ENCODE data around the gene ZXDB. TPM values are rescaled to one million over a fixed set of nuclear protein-coding genes. Genes with fewer than 3 reads are reported as not detected.
"Not testable (repeated sequence)": the region's sequence is repeated elsewhere in the genome, so short reads cannot be mapped to it uniquely, and the experiment has no call there.

ZXDB gene
- polyA plus RNA-seq, 4 donors = 1.1 to 8.6 (median 2.0) TPM

DNA sequence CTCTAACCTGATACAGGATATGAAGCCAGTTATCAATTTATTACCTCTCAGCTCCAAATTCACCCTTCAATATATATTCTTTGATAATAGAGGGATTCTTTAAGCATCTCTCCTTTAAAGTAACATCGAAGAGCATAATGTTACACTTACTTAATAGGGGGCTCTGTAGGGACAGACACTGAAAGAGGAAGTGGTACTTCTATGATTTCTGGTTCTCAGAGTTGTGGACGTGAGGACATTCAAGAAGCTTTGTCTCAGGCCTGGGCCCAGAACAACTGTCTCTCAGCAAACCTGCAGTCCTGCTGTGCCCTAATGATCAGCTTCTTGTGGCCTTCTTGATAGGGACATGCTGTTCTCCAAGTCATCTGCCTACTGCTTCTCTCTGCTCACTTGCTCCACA lies 4.2 kb upstream of the ZXDB start:
- H3K4me3 ChIP-seq (ENCODE audit: low read depth in 1 of 3, low read length in 3 of 3) = no peak overlapping the region
- DNase-seq (no peak), FAIRE-seq (no peak)
- H3K4me1 ChIP-seq (ENCODE audit: control insufficient read depth in 3 of 3, insufficient read depth in 2 of 3, low read depth in 1 of 3, low read length in 2 of 3) = no peaks in the 10 kb centered on the region
- no peaks in the 10 kb centered on the region for H3K9me3 ChIP-seq (ENCODE audit: control insufficient read depth in 2 of 2, insufficient read depth in 1 of 2, low read depth in 1 of 2, low read length in 1 of 2)
- WGBS, 3 donors = 75 to 85% (median 84%) methylated on average over 2 of the region's 2 CpGs
- no peak overlapping the region for H3K27ac ChIP-seq (ENCODE audit: low read depth in 1 of 3, low read length in 2 of 3)
- H3K36me3 ChIP-seq (ENCODE audit: control insufficient read depth in 3 of 3, insufficient read depth in 2 of 3, low read depth in 1 of 3, low read length in 3 of 3) = no peaks in the 10 kb centered on the region
- no peaks in the 10 kb centered on the region for H3K27me3 ChIP-seq (ENCODE audit: control insufficient read depth in 3 of 3, insufficient read depth in 3 of 3, low read length in 3 of 3)

DNA sequence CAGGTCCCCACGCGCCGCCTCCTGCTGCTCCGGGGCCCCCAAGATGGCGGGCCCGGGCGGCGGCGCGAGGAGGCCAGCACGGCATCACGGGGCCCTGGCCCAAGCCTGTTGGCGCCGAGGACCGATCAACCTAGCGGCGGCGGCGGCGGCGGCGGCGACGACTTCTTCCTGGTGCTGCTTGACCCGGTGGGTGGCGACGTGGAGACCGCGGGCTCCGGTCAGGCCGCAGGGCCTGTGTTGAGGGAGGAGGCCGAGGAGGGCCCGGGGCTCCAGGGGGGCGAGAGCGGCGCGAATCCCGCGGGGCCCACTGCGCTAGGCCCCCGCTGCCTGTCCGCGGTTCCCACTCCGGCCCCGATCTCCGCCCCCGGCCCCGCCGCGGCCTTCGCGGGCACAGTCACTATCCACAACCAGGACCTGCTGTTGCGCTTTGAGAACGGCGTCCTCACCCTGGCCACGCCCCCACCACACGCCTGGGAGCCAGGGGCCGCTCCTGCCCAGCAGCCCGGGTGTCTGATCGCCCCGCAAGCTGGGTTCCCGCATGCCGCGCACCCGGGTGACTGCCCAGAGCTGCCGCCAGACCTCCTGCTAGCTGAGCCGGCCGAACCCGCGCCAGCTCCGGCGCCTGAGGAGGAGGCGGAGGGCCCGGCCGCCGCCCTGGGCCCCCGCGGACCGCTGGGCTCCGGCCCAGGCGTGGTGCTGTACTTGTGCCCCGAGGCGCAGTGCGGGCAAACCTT lies 516 bp downstream of the ZXDB start:
- not testable (repeated sequence) for H3K9me3 ChIP-seq (ENCODE audit: control insufficient read depth in 2 of 2, insufficient read depth in 1 of 2, low read depth in 1 of 2, low read length in 1 of 2); H3K27me3 ChIP-seq (ENCODE audit: control insufficient read depth in 3 of 3, insufficient read depth in 3 of 3, low read length in 3 of 3); FAIRE-seq; H3K4me1 ChIP-seq (ENCODE audit: control insufficient read depth in 3 of 3, insufficient read depth in 2 of 3, low read depth in 1 of 3, low read length in 2 of 3); H3K36me3 ChIP-seq (ENCODE audit: control insufficient read depth in 3 of 3, insufficient read depth in 2 of 3, low read depth in 1 of 3, low read length in 3 of 3)
- H3K27ac ChIP-seq (ENCODE audit: low read depth in 1 of 3, low read length in 2 of 3) = peak overlapping the region; percentile 66 to 90 (median 69)
- WGBS, 3 donors = 0 to 43% (median 19%) methylated on average over 19 to 75 of the region's 84 CpGs
- peak overlapping the region; percentile 30 to 44 (median 34) for H3K4me3 ChIP-seq (ENCODE audit: low read depth in 1 of 3, low read length in 3 of 3)
- peak; percentile 38 to 71 for DNase-seq

DNA sequence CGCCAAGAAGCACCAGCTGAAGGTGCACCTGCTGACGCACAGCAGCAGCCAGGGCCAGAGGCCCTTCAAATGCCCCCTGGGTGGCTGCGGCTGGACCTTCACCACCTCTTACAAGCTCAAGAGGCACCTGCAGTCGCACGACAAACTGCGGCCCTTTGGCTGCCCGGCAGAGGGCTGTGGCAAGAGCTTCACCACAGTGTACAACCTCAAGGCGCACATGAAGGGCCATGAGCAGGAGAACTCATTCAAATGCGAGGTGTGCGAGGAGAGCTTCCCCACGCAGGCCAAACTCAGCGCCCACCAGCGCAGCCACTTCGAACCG lies 1.0 kb downstream of the ZXDB start:
- FAIRE-seq; H3K4me1 ChIP-seq (ENCODE audit: control insufficient read depth in 3 of 3, insufficient read depth in 2 of 3, low read depth in 1 of 3, low read length in 2 of 3); H3K9me3 ChIP-seq (ENCODE audit: control insufficient read depth in 2 of 2, insufficient read depth in 1 of 2, low read depth in 1 of 2, low read length in 1 of 2); DNase-seq; H3K36me3 ChIP-seq (ENCODE audit: control insufficient read depth in 3 of 3, insufficient read depth in 2 of 3, low read depth in 1 of 3, low read length in 3 of 3); H3K27me3 ChIP-seq (ENCODE audit: control insufficient read depth in 3 of 3, insufficient read depth in 3 of 3, low read length in 3 of 3): not testable (repeated sequence)
- WGBS, 3 donors = 13 to 50% (median 15%) methylated on average over 7 to 15 of the region's 15 CpGs
- Histone ChIP-seq H3K27ac (ENCODE audit: low read depth in 1 of 3, low read length in 2 of 3) (peak overlapping the region; percentile 66 to 90 (median 69)), H3K4me3 (ENCODE audit: low read depth in 1 of 3, low read length in 3 of 3) (peak overlapping the region; percentile 6 to 44 (median 34))

DNA sequence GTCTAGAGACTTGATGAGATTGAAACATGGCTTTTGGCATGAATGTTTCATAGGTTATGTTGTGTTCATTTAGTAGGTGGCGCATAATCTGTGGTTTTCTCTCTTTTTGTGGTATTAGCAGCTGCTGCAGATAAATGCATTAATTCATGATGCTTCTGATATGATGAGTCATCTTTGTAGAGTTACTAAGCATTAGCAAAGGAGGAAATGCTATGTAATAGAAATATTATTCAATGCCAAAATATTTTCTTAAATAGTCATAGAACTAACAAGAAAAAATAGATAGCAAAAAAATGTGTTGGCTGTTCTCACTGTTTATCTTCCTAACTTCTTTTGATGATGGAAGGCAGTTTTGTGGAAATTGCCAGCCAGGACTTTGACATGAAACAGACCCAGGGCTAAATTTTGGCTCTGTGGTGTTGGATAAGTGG lies 3.6 kb downstream of the ZXDB start:
- no peaks in the 10 kb centered on the region for H3K9me3 ChIP-seq (ENCODE audit: control insufficient read depth in 2 of 2, insufficient read depth in 1 of 2, low read depth in 1 of 2, low read length in 1 of 2)
- 54 to 76% (median 68%) methylated on average over 1 of the region's 1 CpG for WGBS, 3 donors
- H3K36me3 ChIP-seq (ENCODE audit: control insufficient read depth in 3 of 3, insufficient read depth in 2 of 3, low read depth in 1 of 3, low read length in 3 of 3) = no peaks in the 10 kb centered on the region
- H3K27me3 ChIP-seq (ENCODE audit: control insufficient read depth in 3 of 3, insufficient read depth in 3 of 3, low read length in 3 of 3) = no peaks in the 10 kb centered on the region
- no peaks in the 10 kb centered on the region for H3K4me1 ChIP-seq (ENCODE audit: control insufficient read depth in 3 of 3, insufficient read depth in 2 of 3, low read depth in 1 of 3, low read length in 2 of 3)
- H3K4me3 ChIP-seq (ENCODE audit: low read depth in 1 of 3, low read length in 3 of 3) = no peak overlapping the region
- H3K27ac ChIP-seq (ENCODE audit: low read depth in 1 of 3, low read length in 2 of 3) = no peak overlapping the region
- no peak for FAIRE-seq
- DNase-seq = peak in 1 of 2 donors; percentile 1

DNA sequence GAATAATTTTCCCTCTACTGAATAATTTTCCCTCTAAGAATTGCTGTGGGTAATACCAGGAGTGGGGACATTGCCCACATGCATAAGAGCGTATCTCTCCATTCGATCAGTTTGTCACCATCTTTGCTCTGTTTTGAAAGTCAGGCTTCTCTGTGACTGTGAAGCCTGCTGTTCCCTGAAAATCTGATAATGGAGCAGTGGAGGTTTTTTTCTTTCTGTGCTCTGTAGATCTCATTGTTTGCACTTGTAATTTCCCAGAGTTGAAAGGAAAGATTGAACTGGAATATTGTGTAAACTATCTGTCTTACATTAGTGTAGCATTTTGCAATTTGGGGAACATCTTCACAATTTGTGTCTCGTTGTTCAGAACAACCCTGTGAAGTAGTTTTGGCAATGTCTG lies 4.3 kb downstream of the ZXDB start:
- DNase-seq (no peak), FAIRE-seq (no peak)
- Histone ChIP-seq H3K9me3 (ENCODE audit: control insufficient read depth in 2 of 2, insufficient read depth in 1 of 2, low read depth in 1 of 2, low read length in 1 of 2) (no peaks in the 10 kb centered on the region), H3K27me3 (ENCODE audit: control insufficient read depth in 3 of 3, insufficient read depth in 3 of 3, low read length in 3 of 3) (no peaks in the 10 kb centered on the region), H3K27ac (ENCODE audit: low read depth in 1 of 3, low read length in 2 of 3) (no peak overlapping the region), H3K36me3 (ENCODE audit: control insufficient read depth in 3 of 3, insufficient read depth in 2 of 3, low read depth in 1 of 3, low read length in 3 of 3) (no peaks in the 10 kb centered on the region), H3K4me3 (ENCODE audit: low read depth in 1 of 3, low read length in 3 of 3) (no peak overlapping the region), H3K4me1 (ENCODE audit: control insufficient read depth in 3 of 3, insufficient read depth in 2 of 3, low read depth in 1 of 3, low read length in 2 of 3) (no peaks in the 10 kb centered on the region)
- WGBS, 3 donors = 55 to 87% (median 70%) methylated on average over 3 of the region's 3 CpGs

DNA sequence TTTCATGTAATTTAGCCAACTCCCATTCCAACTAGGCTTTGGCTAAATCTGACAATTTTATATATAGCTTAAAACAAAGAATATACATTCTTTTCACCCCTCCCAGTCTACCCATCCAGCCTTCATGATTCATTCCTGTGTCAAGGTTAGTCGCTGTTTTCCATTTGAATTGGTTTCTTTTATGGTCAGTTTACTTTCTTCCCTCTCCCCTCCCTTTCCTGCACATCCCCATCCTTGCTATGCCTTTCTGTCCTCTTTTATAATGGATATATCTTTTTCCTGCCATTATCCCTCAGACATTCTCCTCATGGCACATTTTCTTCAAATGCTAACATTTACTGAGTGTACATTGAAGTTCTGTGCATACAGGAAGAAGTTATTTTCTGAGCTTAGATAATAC lies 4.7 kb downstream of the ZXDB start:
- Histone ChIP-seq H3K9me3 (ENCODE audit: control insufficient read depth in 2 of 2, insufficient read depth in 1 of 2, low read depth in 1 of 2, low read length in 1 of 2) (no peaks in the 10 kb centered on the region), H3K36me3 (ENCODE audit: control insufficient read depth in 3 of 3, insufficient read depth in 2 of 3, low read depth in 1 of 3, low read length in 3 of 3) (no peaks in the 10 kb centered on the region), H3K27me3 (ENCODE audit: control insufficient read depth in 3 of 3, insufficient read depth in 3 of 3, low read length in 3 of 3) (no peaks in the 10 kb centered on the region), H3K27ac (ENCODE audit: low read depth in 1 of 3, low read length in 2 of 3) (no peak overlapping the region), H3K4me1 (ENCODE audit: control insufficient read depth in 3 of 3, insufficient read depth in 2 of 3, low read depth in 1 of 3, low read length in 2 of 3) (no peaks in the 10 kb centered on the region), H3K4me3 (ENCODE audit: low read depth in 1 of 3, low read length in 3 of 3) (no peak overlapping the region)
- FAIRE-seq = no peak
- 39 to 85% (median 43%) methylated on average over 1 of the region's 1 CpG for WGBS, 3 donors
- no peak for DNase-seq

DNA sequence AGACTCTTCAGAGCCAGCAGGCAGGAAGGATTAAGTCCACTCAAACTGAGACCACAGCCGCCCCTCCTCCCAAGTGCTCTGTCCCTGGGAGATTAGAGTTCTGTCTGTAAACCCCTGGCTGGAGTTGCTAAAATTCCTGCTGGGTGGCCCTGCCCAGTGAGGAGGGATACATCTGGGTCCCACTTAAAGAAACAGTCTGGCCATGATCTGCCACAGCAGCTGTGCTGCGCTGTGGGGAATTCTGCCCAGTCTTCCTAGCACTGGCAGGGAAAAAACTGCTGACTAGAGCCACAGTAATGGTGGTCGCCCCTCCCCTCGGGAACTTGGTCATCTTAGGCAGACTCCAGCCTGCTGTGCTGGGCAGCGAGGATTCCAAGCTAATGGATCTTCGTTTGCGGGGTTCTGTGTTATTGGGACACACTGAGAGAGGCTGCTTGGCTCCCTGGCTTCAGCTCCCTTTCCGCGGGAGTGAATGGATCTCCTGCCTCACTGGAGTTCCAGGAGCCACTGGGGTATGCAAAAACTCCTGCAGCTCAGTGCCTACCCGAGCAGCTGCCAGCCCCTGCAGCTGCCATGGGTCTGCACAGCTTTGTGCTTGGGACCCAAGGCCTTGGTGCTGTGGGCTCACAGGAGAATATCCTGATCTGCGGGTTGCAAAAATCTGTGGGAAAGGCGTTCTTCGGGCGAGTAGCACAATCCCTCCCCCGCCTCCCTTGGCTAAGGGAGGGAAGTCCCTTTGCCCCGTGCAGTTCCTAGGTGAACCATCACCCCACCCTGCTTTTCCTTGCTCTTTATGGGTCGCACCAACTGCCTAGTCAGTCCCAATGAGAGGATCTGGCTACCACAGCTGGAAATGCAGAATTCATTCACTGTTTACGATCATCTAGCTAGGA lies 15.7 kb downstream of the ZXDB start:
- no peak for FAIRE-seq
- Histone ChIP-seq H3K36me3 (ENCODE audit: control insufficient read depth in 3 of 3, insufficient read depth in 2 of 3, low read depth in 1 of 3, low read length in 3 of 3) (no peaks in the 10 kb centered on the region), H3K27ac (ENCODE audit: low read depth in 1 of 3, low read length in 2 of 3) (no peak overlapping the region), H3K4me1 (ENCODE audit: control insufficient read depth in 3 of 3, insufficient read depth in 2 of 3, low read depth in 1 of 3, low read length in 2 of 3) (no peaks in the 10 kb centered on the region), H3K27me3 (ENCODE audit: control insufficient read depth in 3 of 3, insufficient read depth in 3 of 3, low read length in 3 of 3) (no peaks in the 10 kb centered on the region), H3K4me3 (ENCODE audit: low read depth in 1 of 3, low read length in 3 of 3) (no peak overlapping the region), H3K9me3 (ENCODE audit: control insufficient read depth in 2 of 2, insufficient read depth in 1 of 2, low read depth in 1 of 2, low read length in 1 of 2) (peaks cover 0 to 10% of the 10 kb centered on the region in 2 donors)
- no peak for DNase-seq
- WGBS, 3 donors = 70 to 88% (median 80%) methylated on average over 17 to 18 of the region's 18 CpGs

DNA sequence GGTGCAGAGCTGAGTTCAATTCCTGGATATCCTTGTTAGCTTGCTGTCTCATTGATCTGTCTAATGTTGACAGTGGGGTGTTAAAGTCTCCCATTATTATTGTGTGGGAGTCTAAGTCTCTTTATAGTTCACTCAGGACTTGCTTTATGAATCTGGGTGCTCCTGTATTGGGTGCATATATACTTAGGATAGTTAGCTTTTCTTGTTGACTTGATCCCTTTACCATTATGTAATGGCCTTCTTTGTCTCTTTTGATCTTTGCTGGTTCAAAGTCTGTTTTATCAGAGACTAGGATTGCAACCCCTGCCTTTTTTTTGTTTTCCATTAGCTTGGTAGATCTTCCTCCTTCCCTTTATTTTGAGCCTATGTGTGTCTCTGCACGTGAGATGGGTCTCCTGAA lies 21.5 kb downstream of the ZXDB start:
- not testable (repeated sequence) for H3K9me3 ChIP-seq (ENCODE audit: control insufficient read depth in 2 of 2, insufficient read depth in 1 of 2, low read depth in 1 of 2, low read length in 1 of 2); H3K27me3 ChIP-seq (ENCODE audit: control insufficient read depth in 3 of 3, insufficient read depth in 3 of 3, low read length in 3 of 3); H3K4me3 ChIP-seq (ENCODE audit: low read depth in 1 of 3, low read length in 3 of 3); H3K36me3 ChIP-seq (ENCODE audit: control insufficient read depth in 3 of 3, insufficient read depth in 2 of 3, low read depth in 1 of 3, low read length in 3 of 3); H3K27ac ChIP-seq (ENCODE audit: low read depth in 1 of 3, low read length in 2 of 3); FAIRE-seq; DNase-seq; H3K4me1 ChIP-seq (ENCODE audit: control insufficient read depth in 3 of 3, insufficient read depth in 2 of 3, low read depth in 1 of 3, low read length in 2 of 3)
- WGBS, 3 donors = 70 to 85% (median 76%) methylated on average over 1 of the region's 1 CpG

Measured in small intestine (tissue), 7 donors.